Forelimb muscle (tissue), 1 donor: Measurements from ENCODE around the gene LRRC4C. TPM values are rescaled to one million over a fixed set of nuclear protein-coding genes. Genes with fewer than 3 reads are reported as not detected.

Source experiments
- DNase-seq: peaks from one replicate; pipeline ENCODE4 v3.0.0-alpha.2; 2013; ENCODE audit warnings: low read depth
- polyA plus RNA-seq: library from polyadenylated mRNA; unstranded; fragments of 120-200 nt; gene quantifications from one replicate; pipeline ENCODE4 v1.2.1, GENCODE V29; 2013; ENCODE audit not compliant: insufficient read length

LRRC4C gene
- polyA plus RNA-seq, 1 donor, result 1.6 TPM

DNA sequence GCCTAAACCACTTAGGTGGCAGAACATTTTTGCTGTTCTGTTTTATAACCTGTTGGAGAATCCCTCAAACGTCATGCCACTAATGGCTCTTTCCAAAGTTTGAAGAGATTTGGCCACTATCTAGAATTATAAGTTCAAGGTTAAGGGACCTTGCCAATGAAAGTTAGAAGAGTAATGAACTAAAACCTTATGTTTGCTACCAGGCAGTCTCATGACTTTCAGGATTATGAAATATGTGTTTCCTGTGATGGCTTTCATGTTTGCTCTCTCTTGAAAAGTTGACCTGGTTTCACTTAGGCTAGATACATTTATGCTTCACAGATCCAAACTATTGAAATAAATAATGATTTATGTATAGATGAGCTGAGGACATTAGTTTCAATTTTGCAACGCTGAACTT lies 340.0 kb downstream of the LRRC4C start:
- no peak for DNase-seq

DNA sequence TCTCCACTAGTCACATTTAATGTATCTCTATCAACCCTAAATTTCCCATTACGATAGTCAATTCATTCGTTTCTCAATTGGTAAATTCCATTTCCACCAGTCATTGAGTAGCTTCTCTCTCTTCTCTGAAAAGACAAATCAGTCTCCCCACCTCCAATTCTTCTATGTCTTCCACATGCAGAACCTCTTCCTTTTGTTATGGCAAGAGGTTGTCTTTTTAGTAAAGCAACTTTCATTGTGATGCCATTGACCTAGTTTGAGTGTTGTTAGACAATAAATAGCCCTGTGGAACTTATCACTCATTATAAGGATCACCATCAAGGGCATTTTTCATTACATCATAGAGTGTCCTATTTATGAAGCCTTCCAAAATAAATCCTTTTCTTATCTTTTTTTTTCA lies 340.9 kb downstream of the LRRC4C start:
- DNase-seq, result no peak

DNA sequence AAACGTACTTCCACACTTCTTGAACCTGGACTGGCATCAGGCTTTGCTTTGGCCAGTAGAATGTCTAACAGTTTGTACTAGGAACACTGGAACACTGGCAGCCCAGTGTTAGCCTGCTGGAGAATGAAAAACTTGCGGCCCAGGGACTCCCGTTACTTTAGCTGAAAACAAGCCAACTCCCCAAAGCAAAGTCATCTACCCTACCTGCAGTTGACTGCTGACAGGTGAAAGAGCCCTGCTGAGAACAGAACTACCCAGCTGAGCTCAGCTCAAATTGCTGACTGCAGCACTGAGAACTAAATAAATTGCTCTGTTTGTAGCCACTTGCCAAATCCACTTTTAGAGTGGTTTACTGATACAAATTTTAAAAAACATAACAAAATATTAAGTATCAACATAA lies 342.5 kb downstream of the LRRC4C start:
- no peak for DNase-seq

DNA sequence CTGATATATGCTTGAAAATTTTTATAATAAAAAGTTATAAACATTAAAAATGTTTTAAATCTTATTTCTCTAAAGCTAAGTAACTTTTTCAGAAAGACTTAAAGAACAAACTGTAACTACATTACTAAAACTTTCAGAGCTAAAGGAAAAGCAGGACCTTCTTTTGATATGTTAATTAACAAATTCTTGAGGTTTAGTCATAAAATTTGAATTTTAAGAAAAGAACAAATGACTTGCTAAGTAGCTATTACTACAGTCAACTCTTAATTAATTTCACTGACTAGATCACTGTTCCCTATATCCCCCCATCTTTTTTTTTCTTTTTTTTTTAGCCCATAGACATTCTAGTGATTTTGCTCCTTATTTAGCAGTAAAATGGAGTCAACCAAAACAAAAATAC lies 344.4 kb downstream of the LRRC4C start:
- DNase-seq, result no peak

DNA sequence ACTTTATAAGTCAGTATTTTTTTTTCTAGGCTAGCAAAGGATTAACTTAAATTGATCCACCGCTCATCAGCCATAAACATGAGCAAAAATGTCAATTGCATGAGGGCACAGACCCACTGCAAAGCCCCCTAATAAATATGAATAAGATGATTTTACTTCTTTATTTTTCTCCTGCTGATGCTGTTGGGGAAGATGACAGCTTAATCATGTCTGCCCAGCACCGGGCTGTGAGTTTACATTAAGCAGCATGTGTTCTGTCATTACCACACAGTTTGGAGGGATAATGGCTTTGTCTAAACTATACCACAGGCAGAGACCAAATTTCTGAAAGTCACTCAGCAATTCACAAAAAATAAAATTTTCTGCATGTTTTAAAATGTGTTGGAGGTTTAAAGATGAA lies 346.3 kb downstream of the LRRC4C start:
- no peak for DNase-seq

DNA sequence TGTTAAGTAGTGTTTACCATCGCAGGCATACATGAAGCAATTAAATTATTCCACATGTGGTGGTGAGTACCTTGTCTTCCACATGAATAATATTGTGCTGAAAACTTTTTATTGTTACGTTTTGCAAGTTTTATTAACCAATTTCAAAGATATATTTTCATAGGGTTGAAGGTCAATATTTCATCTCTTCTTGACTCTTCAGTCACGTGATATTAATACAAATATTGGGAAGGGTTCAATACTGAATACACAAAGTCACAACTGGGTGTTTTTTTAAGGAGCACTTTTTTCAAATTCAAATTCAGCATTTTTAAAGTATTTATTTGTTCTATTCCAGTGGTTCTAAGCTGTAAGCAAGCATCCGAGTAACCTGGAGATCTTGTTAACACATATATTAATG lies 348.9 kb downstream of the LRRC4C start:
- no peak for DNase-seq

DNA sequence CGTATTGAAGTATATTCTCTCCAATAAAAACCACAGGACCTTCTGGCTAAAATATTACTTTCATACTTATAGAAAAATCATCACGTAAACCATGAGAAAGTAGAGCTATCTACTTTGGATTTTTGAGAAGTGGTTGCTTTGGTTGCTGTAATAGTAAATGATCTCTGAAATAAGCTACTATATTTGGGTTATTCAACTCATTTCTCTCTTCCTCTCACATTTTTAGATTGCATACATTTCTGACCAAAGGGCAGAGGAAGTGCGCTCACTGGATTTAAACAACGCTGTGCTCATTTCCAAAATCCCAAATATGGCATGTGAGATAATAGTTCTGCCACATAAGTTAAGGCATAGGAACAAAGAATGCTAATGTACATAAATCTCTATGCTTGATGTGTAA lies 357.0 kb downstream of the LRRC4C start:
- DNase-seq, result no peak

DNA sequence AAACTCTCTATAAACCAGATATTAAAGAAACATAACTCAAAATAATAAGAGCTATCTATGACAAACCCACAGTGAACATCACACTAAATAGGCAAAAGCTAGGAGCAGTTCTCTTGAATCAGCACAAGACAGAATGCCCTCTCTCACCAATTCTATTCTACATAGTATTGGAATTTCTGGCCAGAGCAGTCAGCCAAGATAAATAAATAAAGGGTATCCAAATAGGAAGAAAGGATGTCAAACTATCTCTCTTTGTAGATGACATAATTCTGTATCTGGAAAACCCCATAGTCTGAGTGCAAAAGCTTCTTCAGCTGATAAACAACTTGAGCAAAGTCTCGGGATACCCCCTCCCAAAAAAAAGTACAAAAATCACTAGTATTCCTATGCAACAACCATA lies 359.8 kb downstream of the LRRC4C start:
- no peak for DNase-seq

DNA sequence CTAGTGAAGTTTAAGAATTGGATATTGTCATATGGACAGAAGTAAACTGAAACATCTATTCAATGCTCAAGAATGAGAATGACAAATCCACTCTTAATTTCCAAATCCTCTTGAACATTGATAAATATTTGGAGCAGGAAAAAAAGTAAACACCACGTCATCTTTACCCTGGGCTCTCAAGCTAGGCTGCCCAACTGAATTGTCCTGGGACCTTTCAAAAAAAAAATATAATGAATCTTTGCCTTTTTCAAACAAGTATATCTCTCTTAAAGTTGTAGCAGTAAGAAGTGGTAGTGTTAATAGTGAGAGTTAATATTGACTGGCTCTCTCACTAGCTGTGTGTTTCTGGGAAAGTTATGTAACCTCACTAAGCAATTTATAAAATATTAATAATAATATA lies 374.3 kb downstream of the LRRC4C start:
- DNase-seq, result no peak

DNA sequence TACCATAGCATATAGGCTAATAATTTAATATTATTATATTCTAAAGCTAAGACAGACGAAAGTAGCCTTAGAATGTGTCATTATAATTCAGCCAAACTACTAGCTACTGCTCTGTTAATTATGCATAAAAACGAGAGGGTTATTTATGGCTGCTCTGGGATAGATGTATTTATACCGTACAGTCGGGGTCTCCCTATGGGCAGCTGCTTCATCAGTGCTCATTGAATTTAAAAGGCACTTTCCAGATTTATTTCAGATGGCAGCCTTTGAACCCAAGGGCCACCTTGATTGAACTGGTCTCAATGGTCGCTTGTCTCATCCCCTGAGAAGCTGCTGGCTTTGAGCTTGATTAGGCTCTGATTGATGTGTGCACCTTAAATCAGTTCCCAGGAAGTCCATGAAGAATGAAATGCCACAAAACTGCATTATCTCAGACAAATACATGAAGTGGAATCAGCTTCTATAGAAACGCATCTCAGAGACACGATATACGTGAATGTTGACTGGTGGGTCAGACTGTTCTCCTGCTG lies 377.6 kb downstream of the LRRC4C start:
- no peak for DNase-seq

DNA sequence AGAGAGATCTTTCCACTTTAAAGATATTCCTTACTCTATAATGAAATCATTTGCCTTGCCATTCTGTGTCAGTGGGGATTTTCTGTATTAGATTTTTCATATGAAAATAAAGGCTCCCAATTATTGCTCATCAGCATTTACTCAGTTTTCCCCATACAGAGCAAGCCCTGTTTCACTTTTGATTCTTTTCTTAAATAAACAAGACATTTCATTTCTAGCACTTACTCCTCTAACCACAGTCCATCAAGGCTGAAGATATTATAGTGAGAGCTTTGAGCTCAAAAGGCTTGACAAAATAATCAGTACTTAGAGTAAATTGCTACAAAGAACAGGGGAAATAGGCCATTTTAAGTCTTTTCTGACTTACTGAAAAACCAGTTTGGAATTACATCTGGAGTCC lies 385.1 kb downstream of the LRRC4C start:
- no peak for DNase-seq

DNA sequence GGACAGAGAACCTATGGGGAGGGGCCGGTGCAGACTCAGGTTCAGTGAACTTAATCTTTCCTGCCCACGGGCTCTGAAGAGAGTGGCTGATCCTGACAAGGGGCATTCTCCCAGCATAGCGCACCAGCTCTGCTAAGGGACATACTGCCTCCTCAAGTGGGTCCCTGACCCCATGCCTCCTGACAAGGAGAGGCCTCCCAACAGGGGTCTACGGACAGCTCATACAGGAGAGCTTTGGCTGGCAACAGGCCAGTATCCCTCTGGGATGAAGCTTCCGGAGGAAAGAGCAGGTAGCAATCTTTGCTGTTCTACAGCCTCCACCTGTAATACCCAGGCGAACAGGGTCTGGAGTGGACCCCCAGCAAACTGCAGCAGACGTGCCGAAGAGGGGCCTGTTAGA lies 394.0 kb downstream of the LRRC4C start:
- DNase-seq, result no peak

DNA sequence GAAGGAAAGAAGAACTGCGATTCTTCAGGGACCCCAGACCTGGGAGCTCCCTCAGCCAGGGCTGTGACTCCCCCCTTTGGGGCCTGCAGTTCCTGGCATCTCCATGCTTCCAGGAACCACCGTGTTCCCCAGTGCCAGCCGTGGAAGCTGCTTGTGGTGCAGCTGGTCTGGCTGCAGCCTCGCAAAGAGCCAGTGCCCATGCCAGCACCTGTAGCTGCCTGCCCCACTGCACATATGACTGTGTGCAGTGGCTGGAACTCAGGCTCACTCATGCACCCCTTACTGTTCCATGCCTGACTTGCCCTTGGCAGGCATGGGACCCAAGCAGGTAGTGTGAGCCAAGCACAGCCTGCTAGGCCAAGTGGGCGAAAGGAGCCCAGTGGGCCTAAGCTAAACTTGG lies 401.3 kb downstream of the LRRC4C start:
- no peak for DNase-seq

DNA sequence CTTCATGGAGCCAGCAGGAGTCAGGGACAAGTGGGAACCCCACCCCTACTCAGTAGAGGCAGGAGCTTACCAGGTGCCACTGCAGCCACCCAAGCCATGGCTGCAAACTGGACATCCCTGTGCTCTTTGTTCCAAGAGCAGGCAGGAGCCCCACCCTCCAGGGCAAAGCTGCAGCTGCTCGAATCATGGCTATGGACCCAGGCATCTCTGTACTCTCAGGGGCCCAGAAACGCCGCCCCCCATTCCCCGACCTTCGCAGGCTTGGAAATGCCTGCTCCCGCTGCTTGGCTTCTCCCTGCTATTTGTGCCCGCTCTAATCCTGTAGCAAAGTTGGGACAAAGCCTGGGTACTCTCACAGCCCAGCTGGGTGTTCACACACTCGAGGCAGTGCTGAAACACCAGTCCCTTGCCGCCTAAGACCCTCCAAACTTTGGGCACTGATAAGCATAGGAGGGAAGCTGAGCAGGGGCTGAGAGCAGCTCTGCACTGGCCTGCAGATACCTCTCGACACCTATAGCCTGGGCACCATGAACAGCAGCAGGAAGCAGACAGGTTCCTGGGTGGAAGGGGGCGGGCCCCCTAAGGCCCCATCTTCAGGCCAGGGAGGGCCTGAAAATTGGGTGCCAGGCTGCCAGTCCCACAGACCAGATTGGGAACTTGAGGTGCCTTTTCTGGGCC lies 402.4 kb downstream of the LRRC4C start:
- no peak for DNase-seq

DNA sequence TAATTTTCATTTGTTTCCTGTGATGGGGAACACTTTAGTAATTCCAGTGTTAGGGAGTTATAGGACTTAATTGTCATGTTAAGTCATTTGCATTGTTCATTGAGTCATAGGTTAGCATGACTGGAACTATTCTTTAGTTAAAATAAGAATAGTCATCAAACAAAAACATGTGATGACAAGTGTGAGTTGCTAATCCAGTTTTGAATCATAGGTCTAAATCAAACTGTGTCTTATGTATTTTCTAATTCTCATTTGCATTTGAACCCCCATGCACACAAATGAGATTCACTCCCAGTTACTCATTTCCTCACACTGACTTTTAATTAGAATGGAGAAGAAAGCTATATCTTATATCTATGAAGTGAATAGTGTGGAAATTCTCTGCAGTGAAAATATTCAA lies 405.6 kb downstream of the LRRC4C start:
- no peak for DNase-seq

DNA sequence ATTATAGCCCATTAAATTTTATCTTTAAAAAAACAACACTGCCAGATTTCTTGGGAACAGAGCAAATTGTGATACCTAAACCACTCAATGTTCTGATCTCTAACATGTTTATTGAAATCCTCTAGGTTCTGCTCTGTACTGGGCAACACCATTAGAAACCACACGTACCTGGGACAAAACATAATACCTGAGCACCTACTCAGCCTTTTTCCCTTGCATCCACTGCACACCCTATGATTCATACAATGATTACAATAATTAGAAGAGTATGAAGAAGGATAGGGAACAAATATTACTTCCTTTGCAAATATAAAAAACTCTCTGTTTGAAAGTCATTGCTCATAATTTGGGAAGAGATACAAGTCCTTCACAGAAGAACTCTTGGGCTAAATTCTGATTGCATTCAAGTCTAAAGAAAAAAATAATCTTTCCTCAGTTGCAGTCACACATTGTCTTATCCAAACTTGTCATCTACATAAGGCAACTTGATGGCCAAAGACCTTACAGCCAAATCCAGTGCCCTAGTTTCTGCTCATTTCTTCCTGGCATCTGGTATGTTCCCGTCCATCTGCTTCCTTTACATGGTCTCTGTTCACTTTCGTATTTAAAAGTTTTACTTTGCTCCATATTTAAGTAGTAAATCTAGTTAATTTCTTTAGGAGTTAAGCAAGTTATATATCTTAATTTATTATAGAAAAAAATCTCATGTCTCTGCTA lies 407.4 kb downstream of the LRRC4C start:
- no peak for DNase-seq

DNA sequence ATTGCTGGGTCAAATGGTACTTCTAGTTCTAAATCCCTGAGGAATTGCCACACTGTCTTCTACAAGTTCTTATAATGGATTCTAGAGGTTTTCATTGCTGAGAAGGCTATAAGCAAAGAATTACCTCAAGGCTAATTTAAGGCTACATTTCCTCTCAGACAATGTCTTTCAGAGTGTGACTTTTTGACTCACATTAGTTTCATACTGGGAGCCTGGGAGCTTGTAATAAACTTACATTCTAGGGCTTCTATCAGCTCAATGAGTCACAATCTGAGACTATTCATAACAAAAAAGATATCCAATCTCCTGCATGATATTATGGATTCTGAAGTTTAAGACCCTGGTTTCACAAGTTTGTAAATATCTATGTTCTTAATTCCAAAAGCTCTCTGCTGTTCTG lies 408.7 kb downstream of the LRRC4C start:
- no peak for DNase-seq

DNA sequence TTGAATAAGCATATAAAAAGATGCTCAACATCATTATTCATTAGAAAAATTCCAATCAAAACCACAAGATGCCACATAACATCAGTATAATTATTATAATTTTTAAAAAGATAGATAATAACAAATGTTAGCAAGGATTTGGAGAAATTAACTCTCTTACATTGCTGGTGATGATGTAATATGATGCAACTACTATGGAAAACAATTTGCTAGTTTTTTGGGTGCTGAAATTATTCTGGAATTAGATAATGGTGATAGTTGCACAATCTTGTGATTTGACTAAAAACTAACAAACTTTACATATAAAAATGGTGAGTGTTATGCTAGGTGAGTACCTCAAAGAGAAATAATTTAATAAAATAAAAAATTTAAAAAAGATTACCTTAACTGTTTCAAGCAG lies 412.2 kb downstream of the LRRC4C start:
- DNase-seq, result no peak

DNA sequence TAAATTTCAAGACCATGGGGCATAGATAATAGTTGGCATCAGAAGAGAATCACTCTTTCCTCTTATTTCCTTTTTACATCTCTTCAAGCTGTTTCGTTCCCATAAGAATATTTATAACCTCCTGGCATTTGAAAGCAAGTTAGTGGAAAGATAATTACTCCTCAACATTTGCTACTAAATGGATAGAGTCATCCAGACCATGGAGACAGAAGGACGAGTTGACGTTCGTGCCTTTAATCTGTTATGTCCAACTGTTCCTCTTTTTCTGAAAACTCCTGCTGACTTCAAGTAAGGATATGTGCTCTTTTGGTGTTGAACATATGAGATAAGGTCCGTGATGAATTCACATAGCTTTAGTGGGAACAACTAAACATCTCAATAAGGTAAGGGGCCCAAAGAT lies 414.2 kb downstream of the LRRC4C start:
- no peak for DNase-seq

DNA sequence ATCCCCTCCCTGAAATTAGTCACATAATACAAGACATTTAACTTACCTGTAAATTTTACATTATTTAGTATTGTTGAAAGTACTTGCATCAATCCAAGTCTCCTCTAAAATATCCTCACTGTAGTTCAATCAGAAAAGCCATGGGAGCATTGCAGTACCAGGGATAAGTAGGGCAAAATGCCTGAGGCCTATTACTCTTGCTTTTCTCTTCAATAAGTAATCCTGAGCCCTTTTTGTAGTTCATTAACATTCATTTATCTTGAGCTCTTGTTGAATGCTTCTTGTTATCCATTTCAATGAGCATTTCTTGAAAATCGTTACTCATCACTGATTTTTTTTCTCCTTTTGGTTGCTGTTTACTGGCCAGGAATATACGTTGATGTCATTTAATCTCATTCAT lies 414.7 kb downstream of the LRRC4C start:
- DNase-seq, result no peak

DNA sequence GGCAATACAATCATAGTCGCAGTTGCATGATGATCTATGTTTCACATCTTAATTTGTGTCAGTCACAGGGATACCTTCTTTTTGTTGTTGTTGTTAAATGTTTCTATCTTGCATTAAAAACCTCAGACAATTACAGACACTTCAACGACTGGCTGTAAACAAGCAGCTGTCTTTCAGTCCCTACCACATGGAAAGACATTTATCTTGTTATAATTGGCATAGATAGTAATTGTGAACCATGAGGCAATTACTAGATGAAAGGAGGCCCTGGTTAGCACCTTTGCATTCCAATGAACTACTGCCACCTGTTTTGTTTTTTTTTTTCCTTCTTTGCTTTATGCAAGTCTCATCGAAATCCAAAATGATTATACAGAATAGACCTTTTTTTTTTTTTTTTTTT lies 416.8 kb downstream of the LRRC4C start:
- no peak for DNase-seq

DNA sequence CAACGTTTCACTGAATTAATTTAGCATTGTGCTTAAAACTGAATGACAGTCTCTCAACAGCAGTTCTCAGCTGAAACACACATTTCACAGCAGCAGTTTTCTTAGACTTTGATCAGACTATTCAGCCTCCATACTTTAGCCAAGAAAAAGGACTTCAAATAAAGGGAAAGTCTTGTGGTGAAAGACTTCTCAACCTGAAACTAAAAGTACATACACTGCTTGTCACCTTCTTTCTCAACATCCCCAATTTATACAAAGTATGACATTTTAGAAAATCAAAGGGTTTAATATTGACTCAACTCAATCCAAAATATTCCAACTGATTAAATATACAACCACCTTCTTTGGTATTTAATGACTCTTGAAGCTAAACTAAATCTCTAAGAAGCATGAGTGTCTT lies 419.0 kb downstream of the LRRC4C start:
- no peak for DNase-seq

DNA sequence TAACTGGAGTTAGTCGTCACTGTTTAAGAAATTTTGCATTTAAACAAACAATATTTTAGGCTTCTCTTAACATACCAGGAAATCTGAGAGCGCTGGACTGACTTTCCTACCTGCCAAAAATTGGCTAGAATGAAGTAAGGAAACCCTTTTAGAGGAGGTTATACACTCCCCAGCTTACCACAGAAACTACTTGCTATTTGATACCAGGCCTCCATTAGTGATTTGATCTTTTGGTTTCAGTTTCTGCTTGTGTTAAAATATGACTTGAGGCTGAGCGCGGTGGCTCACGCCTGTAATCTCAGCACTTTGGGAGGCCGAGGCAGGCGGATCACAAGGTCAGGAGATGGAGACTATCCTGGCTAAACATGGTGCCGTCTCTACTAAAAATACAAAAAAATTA lies 419.9 kb downstream of the LRRC4C start:
- DNase-seq, result no peak
